ENCODE results near the gene NEO1. TPM values are rescaled to one million over a fixed set of nuclear protein-coding genes. Genes with fewer than 3 reads are reported as not detected.

NEO1 gene
- total RNA-seq, 1 experiment from 2014 or later, result 41.8 TPM

DNA sequence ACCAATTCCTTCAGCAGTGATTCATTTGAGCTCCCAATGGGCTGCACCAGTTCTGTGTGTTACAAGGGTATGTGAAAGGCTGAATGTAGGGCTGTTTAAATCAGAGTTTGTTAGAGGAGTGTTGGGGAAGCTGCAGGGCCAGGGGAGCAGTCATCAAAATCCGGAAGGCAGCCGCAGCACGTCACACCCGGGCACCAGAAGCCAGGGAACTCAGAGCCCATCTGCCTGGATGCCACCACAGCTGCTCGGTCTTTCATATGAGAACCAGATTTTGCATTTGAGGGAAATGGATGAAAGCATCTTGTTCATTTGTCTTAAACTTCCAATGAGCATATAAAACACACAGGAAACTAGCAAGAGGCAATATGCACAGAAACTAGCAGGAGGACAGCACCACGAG is 24.2 kb upstream of the NEO1 start:
- no peak for TF ChIP-seq CTCF (conservative IDR thresholded peaks at IDR 0.05)
- Mint-ChIP-seq H3K27me3 (ENCODE audit: low read depth) (no peaks in the 10 kb centered on the region; the same call in 1 of the 2 replicates), H3K4me3 (no peak overlapping the region), H3K27ac (no peak overlapping the region), H3K36me3 (ENCODE audit: insufficient read depth in 1 of 3, low read depth in 3 of 3) (no peaks in the 10 kb centered on the region), H3K4me1 (peaks cover 6 to 12% of the 10 kb centered on the region in 2 experiments), H3K9me3 (no peaks in the 10 kb centered on the region)
- Histone ChIP-seq H3K56ac (ENCODE audit: insufficient read length, low read depth, low read length) (no peak overlapping the region), H2BK12ac (ENCODE audit: insufficient read length, low read depth, low read length) (no peak overlapping the region), H2AK5ac (ENCODE audit: insufficient read length, low read length) (no peak overlapping the region), H3K79me1 (ENCODE audit: insufficient read depth, low read depth, low read length, poor library complexity, severe bottlenecking) (no peaks in the 10 kb centered on the region), H2BK120ac (ENCODE audit: low read depth, low read length, poor library complexity, severe bottlenecking) (no peak overlapping the region), H4K91ac (ENCODE audit: insufficient read length, low read depth, low read length) (no peak overlapping the region), H2BK20ac (ENCODE audit: low read depth, low read length, poor library complexity, severe bottlenecking) (no peak overlapping the region), H4K20me1 (ENCODE audit: control insufficient read depth, insufficient read depth, insufficient read length) (no peaks in the 10 kb centered on the region), H2BK5ac (ENCODE audit: insufficient read length, low read length) (no peak overlapping the region), H3K23ac (ENCODE audit: insufficient read length, low read depth, low read length) (no peak overlapping the region), H3K4ac (ENCODE audit: low read depth, low read length) (no peak overlapping the region), H3K14ac (ENCODE audit: insufficient read depth, low read length) (no peak overlapping the region), H3K18ac (ENCODE audit: insufficient read length, low read depth, low read length) (no peak overlapping the region), H2BK15ac (ENCODE audit: low read depth, low read length) (no peak overlapping the region), H3T11ph (ENCODE audit: low read length) (no peak overlapping the region), H4K5ac (ENCODE audit: insufficient read length, low read depth, low read length) (no peak overlapping the region), H3K9ac (ENCODE audit: extremely low read depth, insufficient read length, low read length) (no peak overlapping the region), H4K8ac (replicated peaks; ENCODE audit: insufficient read length, low read depth, low read length) (no peak overlapping the region), H3K9me3 (ENCODE audit: control insufficient read depth, low read depth, low read length) (no peaks in the 10 kb centered on the region), H3K79me2 (ENCODE audit: insufficient read depth, low read length) (no peaks in the 10 kb centered on the region), H3K23me2 (ENCODE audit: insufficient read length, low read depth, low read length, poor library complexity, severe bottlenecking) (no peaks in the 10 kb centered on the region), H2AFZ (ENCODE audit: low read length) (no peak overlapping the region), H3K27me3 (ENCODE audit: insufficient read depth, low read length) (no peaks in the 10 kb centered on the region), H3K4me1 (ENCODE audit: insufficient read depth, low read length) (no peaks in the 10 kb centered on the region), H3K4me2 (ENCODE audit: insufficient read depth, insufficient read length, low read length) (no peak overlapping the region), H3K27ac (ENCODE audit: insufficient read length, low read depth, low read length) (no peak overlapping the region)
- no peak for DNase-seq
- WGBS (ENCODE audit: extremely low coverage, insufficient read length, low lambda C conversion rate), result no CpG with 5 or more reads among the region's 6 CpGs

Measured in H9 (cell line).